ENCODE measurements around the gene MYO15B.
"Not testable (repeated sequence)": the region's sequence is repeated elsewhere in the genome, so short reads cannot be mapped to it uniquely, and the experiment has no call there.

MYO15B gene

DNA sequence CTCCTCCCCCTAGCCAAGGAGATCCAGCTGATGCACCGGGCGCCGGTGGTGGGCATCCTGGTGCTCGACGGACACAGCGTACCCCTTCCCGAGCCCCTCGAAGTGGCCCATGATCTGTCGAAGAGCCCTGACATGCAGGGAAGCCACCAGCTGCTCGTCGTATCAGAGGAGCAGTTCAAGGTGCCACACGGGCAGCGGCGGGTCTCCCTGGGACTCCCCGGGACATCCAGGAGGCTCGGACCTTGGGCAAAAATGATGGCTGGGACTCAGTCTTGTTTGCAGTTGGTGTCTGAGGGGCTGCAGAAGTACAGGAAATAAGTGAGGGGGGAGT, 15.8 kb upstream of the MYO15B start:
- Histone ChIP-seq H3K27me3 (ENCODE audit: control insufficient read depth in 1 of 2, insufficient read depth in 2 of 2, low read length in 2 of 2) (no peaks in the 10 kb centered on the region), H3K36me3 (ENCODE audit: insufficient read depth, low read length) (no peaks in the 10 kb centered on the region), H3K9ac (ENCODE audit: low read length) (no peak overlapping the region), H3K4me3 (ENCODE audit: low read depth in 1 of 2, low read length in 2 of 2) (no peak overlapping the region), H3K9me3 (ENCODE audit: low read length) (no peaks in the 10 kb centered on the region), H3K4me1 (ENCODE audit: insufficient read depth, low read length) (no peaks in the 10 kb centered on the region), H3K27ac (ENCODE audit: low read depth, low read length) (no peak overlapping the region)

GRCh38 chr17:75572713-75573539, 14.7 kb upstream of the MYO15B start:
- no peak overlapping the region for H3K4me3 ChIP-seq (ENCODE audit: low read depth in 1 of 2, low read length in 2 of 2)
- no peaks in the 10 kb centered on the region for H3K4me1 ChIP-seq (ENCODE audit: insufficient read depth, low read length)
- H3K36me3 ChIP-seq (ENCODE audit: insufficient read depth, low read length): no peaks in the 10 kb centered on the region
- H3K9ac ChIP-seq (ENCODE audit: low read length): no peak overlapping the region
- no peaks in the 10 kb centered on the region for H3K9me3 ChIP-seq (ENCODE audit: low read length)
- no peaks in the 10 kb centered on the region for H3K27me3 ChIP-seq (ENCODE audit: control insufficient read depth in 1 of 2, insufficient read depth in 2 of 2, low read length in 2 of 2)
- H3K27ac ChIP-seq (ENCODE audit: low read depth, low read length): no peak overlapping the region

- no peaks in the 10 kb centered on the region for H3K36me3 ChIP-seq (ENCODE audit: insufficient read depth, low read length)
- no peak overlapping the region for H3K27ac ChIP-seq (ENCODE audit: low read depth, low read length)
- H3K9me3 ChIP-seq (ENCODE audit: low read length): no peaks in the 10 kb centered on the region
- no peak overlapping the region for H3K9ac ChIP-seq (ENCODE audit: low read length)
- H3K4me3 ChIP-seq (ENCODE audit: low read depth in 1 of 2, low read length in 2 of 2): no peak overlapping the region
- no peaks in the 10 kb centered on the region for H3K27me3 ChIP-seq (ENCODE audit: control insufficient read depth in 1 of 2, insufficient read depth in 2 of 2, low read length in 2 of 2)
- H3K4me1 ChIP-seq (ENCODE audit: insufficient read depth, low read length): no peaks in the 10 kb centered on the region
Measured at GRCh38 chr17:75573540-75573957, 14.1 kb upstream of the MYO15B start.

- Histone ChIP-seq H3K9me3 (ENCODE audit: low read length) (no peaks in the 10 kb centered on the region), H3K36me3 (ENCODE audit: insufficient read depth, low read length) (no peaks in the 10 kb centered on the region), H3K27ac (ENCODE audit: low read depth, low read length) (no peak overlapping the region), H3K27me3 (ENCODE audit: control insufficient read depth in 1 of 2, insufficient read depth in 2 of 2, low read length in 2 of 2) (no peaks in the 10 kb centered on the region), H3K4me3 (ENCODE audit: low read depth in 1 of 2, low read length in 2 of 2) (no peak overlapping the region), H3K9ac (ENCODE audit: low read length) (no peak overlapping the region), H3K4me1 (ENCODE audit: insufficient read depth, low read length) (no peaks in the 10 kb centered on the region)
Measured at GRCh38 chr17:75573994-75574393, 13.6 kb upstream of the MYO15B start.

DNA sequence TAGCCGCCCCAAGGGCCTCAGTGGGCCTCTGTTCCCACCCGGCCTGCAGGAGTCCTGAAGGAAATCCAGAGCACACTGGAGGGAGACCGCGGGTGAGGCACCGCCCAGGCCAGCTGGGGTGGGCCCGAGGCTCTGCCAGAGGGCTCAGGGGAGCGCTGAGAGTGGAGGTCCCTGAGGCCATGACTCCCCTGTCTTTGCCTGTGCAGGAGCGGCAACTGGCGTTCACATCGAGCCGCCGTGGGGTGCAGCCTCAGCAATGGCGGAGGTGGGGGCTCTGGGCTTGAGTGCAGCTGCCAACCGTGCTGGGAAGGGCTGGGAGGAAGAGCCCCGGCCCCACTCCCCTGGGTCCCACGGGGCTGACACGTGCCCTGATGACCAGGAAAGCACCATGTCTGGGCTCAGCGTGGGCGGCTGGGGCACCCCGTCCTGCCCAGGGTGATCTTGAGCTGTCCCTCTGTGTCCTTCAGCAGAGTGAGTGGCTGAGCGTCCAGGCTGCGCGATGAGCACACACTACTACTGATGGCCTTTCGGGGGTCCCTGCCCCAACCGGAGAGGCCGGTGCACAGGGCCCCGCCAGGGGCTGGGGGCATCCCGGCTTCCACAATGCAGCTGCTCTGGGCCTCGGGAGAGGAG, 13.1 kb upstream of the MYO15B start:
- Histone ChIP-seq H3K9ac (ENCODE audit: low read length) (no peak overlapping the region), H3K4me1 (ENCODE audit: insufficient read depth, low read length) (no peaks in the 10 kb centered on the region), H3K36me3 (ENCODE audit: insufficient read depth, low read length) (no peaks in the 10 kb centered on the region)

GRCh38 chr17:75575197-75575596, 12.4 kb upstream of the MYO15B start:
- H3K9me3 ChIP-seq (ENCODE audit: low read length): no peaks in the 10 kb centered on the region
- no peaks in the 10 kb centered on the region for H3K4me1 ChIP-seq (ENCODE audit: insufficient read depth, low read length)
- H3K9ac ChIP-seq (ENCODE audit: low read length): no peak overlapping the region
- no peaks in the 10 kb centered on the region for H3K27me3 ChIP-seq (ENCODE audit: control insufficient read depth in 1 of 2, insufficient read depth in 2 of 2, low read length in 2 of 2)
- no peak overlapping the region for H3K4me3 ChIP-seq (ENCODE audit: low read depth in 1 of 2, low read length in 2 of 2)
- H3K27ac ChIP-seq (ENCODE audit: low read depth, low read length): no peak overlapping the region
- H3K36me3 ChIP-seq (ENCODE audit: insufficient read depth, low read length): no peaks in the 10 kb centered on the region

More for the DNA sequence above, 13.1 kb upstream of the MYO15B start:
- Histone ChIP-seq H3K9me3 (ENCODE audit: low read length) (no peaks in the 10 kb centered on the region), H3K27me3 (ENCODE audit: control insufficient read depth in 1 of 2, insufficient read depth in 2 of 2, low read length in 2 of 2) (no peaks in the 10 kb centered on the region), H3K27ac (ENCODE audit: low read depth, low read length) (no peak overlapping the region), H3K4me3 (ENCODE audit: low read depth in 1 of 2, low read length in 2 of 2) (no peak overlapping the region)

DNA sequence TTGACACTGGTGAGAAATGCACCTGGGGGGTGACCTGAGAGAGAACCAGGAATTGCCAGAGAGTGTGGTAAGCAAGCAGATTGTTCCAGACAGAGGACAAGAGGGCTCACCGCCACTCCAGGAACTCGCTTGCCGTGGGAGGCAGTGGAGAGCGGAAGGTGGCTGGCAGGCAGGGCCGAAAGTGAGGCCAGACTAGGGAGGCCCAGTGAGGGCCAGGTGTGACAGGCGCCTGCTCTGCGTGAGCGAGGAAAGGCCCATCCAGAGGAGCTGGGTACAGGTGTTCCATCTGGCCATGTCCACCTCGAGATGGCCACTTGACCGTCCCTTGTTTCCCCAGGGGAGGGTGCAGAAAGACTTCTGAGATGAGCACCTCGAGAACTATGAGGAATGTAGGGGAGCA, 11.9 kb upstream of the MYO15B start:
- no peak overlapping the region for H3K4me3 ChIP-seq (ENCODE audit: low read depth in 1 of 2, low read length in 2 of 2)
- H3K9ac ChIP-seq (ENCODE audit: low read length): no peak overlapping the region
- H3K36me3 ChIP-seq (ENCODE audit: insufficient read depth, low read length): no peaks in the 10 kb centered on the region
- H3K4me1 ChIP-seq (ENCODE audit: insufficient read depth, low read length): no peaks in the 10 kb centered on the region
- no peaks in the 10 kb centered on the region for H3K27me3 ChIP-seq (ENCODE audit: control insufficient read depth in 1 of 2, insufficient read depth in 2 of 2, low read length in 2 of 2)
- H3K9me3 ChIP-seq (ENCODE audit: low read length): no peaks in the 10 kb centered on the region
- H3K27ac ChIP-seq (ENCODE audit: low read depth, low read length): no peak overlapping the region

DNA sequence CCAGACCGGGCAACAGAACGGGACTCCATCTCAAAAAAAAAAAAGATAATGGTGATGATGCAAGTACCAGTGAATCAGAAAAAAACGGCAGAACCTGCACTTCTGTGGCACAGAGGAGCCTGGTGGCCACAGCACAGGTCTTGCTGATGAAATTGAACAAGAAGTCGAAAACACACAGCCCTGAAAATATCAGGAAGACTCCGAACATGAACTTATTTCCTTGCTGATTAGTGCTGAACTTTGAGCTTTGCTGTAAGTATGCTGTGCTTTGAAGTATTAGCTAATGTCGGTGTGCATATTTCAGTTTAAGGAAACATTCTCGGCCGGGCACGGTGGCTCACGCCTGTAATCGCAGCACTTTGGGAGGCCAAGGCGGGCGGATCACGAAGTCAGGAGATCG, 10.9 kb upstream of the MYO15B start:
- Histone ChIP-seq H3K27me3 (ENCODE audit: control insufficient read depth in 1 of 2, insufficient read depth in 2 of 2, low read length in 2 of 2) (no peaks in the 10 kb centered on the region), H3K4me3 (ENCODE audit: low read depth in 1 of 2, low read length in 2 of 2) (no peak overlapping the region), H3K36me3 (ENCODE audit: insufficient read depth, low read length) (no peaks in the 10 kb centered on the region), H3K9me3 (ENCODE audit: low read length) (no peaks in the 10 kb centered on the region), H3K27ac (ENCODE audit: low read depth, low read length) (no peak overlapping the region), H3K4me1 (ENCODE audit: insufficient read depth, low read length) (no peaks in the 10 kb centered on the region), H3K9ac (ENCODE audit: low read length) (no peak overlapping the region)

DNA sequence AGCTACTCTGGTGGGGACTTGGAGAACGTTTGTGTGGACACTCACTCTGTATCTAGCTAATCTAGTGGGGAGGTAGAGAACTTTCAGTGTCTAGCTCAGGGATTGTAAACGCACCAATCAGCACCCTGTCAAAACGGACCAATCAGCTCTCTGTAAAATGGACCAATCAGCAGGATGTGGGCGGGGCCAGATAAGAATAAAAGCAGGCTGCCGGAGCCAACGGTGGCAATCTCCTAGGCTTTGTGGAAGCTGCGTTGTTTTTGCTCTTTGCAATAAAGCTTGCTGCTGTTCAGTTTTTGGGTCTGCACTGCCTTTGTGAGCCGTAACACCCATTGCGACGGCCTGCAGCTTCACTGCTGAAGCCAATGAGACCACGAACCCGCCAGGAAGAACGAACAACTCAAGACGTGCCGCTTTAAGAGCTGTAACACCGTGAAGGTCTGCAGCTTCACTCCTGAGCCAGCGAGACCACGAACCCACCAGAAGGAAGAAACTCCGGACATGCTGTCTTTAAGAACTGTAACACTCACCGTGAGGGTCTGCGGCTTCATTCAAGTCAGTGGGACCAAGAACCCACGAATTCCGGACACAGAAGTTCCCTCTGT, 6.4 kb upstream of the MYO15B start:
- H3K36me3 ChIP-seq (ENCODE audit: insufficient read depth, low read length); H3K9ac ChIP-seq (ENCODE audit: low read length); H3K9me3 ChIP-seq (ENCODE audit: low read length); H3K27me3 ChIP-seq (ENCODE audit: control insufficient read depth in 1 of 2, insufficient read depth in 2 of 2, low read length in 2 of 2); H3K4me3 ChIP-seq (ENCODE audit: low read depth in 1 of 2, low read length in 2 of 2); H3K4me1 ChIP-seq (ENCODE audit: insufficient read depth, low read length); H3K27ac ChIP-seq (ENCODE audit: low read depth, low read length): not testable (repeated sequence)

GRCh38 chr17:75583197-75583596, 4.4 kb upstream of the MYO15B start:
- H3K9me3 ChIP-seq (ENCODE audit: low read length); H3K36me3 ChIP-seq (ENCODE audit: insufficient read depth, low read length); H3K27ac ChIP-seq (ENCODE audit: low read depth, low read length); H3K4me1 ChIP-seq (ENCODE audit: insufficient read depth, low read length); H3K27me3 ChIP-seq (ENCODE audit: control insufficient read depth in 1 of 2, insufficient read depth in 2 of 2, low read length in 2 of 2); H3K4me3 ChIP-seq (ENCODE audit: low read depth in 1 of 2, low read length in 2 of 2); H3K9ac ChIP-seq (ENCODE audit: low read length): not testable (repeated sequence)

GRCh38 chr17:75584849-75585175, 2.8 kb upstream of the MYO15B start:
- H3K36me3 ChIP-seq (ENCODE audit: insufficient read depth, low read length): no peaks in the 10 kb centered on the region
- H3K9me3 ChIP-seq (ENCODE audit: low read length): no peaks in the 10 kb centered on the region
- no peak overlapping the region for H3K9ac ChIP-seq (ENCODE audit: low read length)
- peaks cover 4% of the 10 kb centered on the region for H3K4me1 ChIP-seq (ENCODE audit: insufficient read depth, low read length)
- H3K27me3 ChIP-seq (ENCODE audit: control insufficient read depth in 1 of 2, insufficient read depth in 2 of 2, low read length in 2 of 2): no peaks in the 10 kb centered on the region
- no peak overlapping the region for H3K4me3 ChIP-seq (ENCODE audit: low read depth in 1 of 2, low read length in 2 of 2)
- no peak overlapping the region for H3K27ac ChIP-seq (ENCODE audit: low read depth, low read length)

DNA sequence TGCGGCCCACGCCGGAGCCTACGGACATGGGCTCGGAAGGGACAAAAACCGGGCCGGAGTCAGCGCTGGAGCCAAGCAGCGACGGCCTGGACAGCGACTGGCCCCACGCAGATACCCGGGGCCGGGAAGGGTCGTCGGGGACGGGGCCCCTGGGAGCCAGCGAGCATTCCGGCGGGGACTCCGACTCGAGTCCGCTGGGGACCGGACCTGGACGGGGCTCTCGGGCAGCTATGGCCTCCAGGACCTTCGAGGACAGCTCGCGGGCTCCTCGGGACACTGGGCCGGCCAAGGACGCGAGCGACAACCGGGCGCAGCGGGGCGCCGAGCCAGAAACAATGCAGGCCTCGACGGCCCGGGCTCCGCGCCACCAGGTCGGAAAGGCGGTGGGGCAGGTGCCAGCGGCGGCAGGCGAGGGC, 1.0 kb downstream of the MYO15B start:
- H3K9ac ChIP-seq (ENCODE audit: low read length): no peak overlapping the region

More for the DNA sequence above, 1.0 kb downstream of the MYO15B start:
- Histone ChIP-seq H3K27ac (ENCODE audit: low read depth, low read length) (peak overlapping the region; percentile 93), H3K9me3 (ENCODE audit: low read length) (no peaks in the 10 kb centered on the region), H3K4me3 (ENCODE audit: low read depth in 1 of 2, low read length in 2 of 2) (peak overlapping the region; percentile 61 to 65), H3K36me3 (ENCODE audit: insufficient read depth, low read length) (no peaks in the 10 kb centered on the region), H3K27me3 (ENCODE audit: control insufficient read depth in 1 of 2, insufficient read depth in 2 of 2, low read length in 2 of 2) (no peaks in the 10 kb centered on the region), H3K4me1 (ENCODE audit: insufficient read depth, low read length) (peaks cover 4% of the 10 kb centered on the region)

Measured in muscle layer of colon (tissue), 2 donors.